Nephron progenitor cell (in vitro differentiated cells): Measurements from ENCODE around the gene MYO1A.

Experiments used
- DNase-seq: peaks from one replicate; pipeline ENCODE4 v3.0.0; 2021
- H3K27ac Mint-ChIP-seq: 2 replicates; pipeline ENCODE4 v1.8.0; 2021; ENCODE audit warnings: mild to moderate bottlenecking, moderate library complexity, mixed read lengths
- H3K27me3 Mint-ChIP-seq: 2 replicates; pipeline ENCODE4 v1.8.0; 2021; ENCODE audit warnings: mild to moderate bottlenecking, low read depth, mixed read lengths; ENCODE audit not compliant: poor library complexity
- H3K36me3 Mint-ChIP-seq: 2 replicates; pipeline ENCODE4 v1.8.0; 2021; ENCODE audit warnings: low read depth, mixed read lengths
- H3K4me1 Mint-ChIP-seq: 2 replicates; pipeline ENCODE4 v1.8.0; 2021; ENCODE audit warnings: mixed read lengths
- H3K4me3 Mint-ChIP-seq: 2 replicates; pipeline ENCODE4 v1.8.0; 2021; ENCODE audit warnings: mild to moderate bottlenecking, moderate library complexity, mixed read lengths
- H3K9me3 Mint-ChIP-seq: 2 replicates; pipeline ENCODE4 v1.8.0; 2021; ENCODE audit warnings: mild to moderate bottlenecking, moderate library complexity, mixed read lengths
- TF ChIP-seq, protein P1 (sequence below): fragments of 200-600 bp; sonication (generic); IDR thresholded peaks from 2 replicates; pipeline ENCODE4 v1.5.0; 2021; ENCODE audit warnings: antibody characterized with exemption

MYO1A gene

DNA sequence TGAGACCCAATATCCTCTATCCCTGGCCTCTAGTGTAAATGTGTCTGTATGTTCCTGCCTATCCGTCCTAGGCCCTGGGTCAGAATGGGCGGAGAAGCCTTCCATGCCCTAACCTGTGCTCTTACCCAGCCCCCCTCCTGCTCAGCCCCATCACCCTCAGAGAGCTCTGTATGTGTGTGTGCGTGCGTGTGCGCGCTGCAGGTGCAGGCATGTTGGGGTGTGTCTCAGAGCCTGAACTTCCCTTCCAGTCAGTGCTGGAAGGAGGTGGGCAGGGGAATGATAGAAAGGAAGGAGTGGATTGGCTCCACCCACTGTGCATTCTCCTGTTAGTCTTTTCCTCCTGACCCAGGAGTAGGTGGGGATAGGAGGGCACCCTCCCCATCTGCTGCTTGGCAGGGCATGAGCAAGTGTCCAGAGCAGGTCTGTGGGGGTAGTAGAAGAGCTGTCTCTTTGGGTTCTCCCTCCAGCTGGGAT lies 46.2 kb upstream of the MYO1A start:
- H3K27ac Mint-ChIP-seq = peak overlapping the region; percentile 83
- H3K4me3 Mint-ChIP-seq = no peak overlapping the region
- no peaks in the 10 kb centered on the region for H3K9me3 Mint-ChIP-seq
- no peaks in the 10 kb centered on the region for H3K27me3 Mint-ChIP-seq
- H3K36me3 Mint-ChIP-seq = peaks cover 60% of the 10 kb centered on the region
- no peak for DNase-seq
- TF ChIP-seq, protein P1, sequence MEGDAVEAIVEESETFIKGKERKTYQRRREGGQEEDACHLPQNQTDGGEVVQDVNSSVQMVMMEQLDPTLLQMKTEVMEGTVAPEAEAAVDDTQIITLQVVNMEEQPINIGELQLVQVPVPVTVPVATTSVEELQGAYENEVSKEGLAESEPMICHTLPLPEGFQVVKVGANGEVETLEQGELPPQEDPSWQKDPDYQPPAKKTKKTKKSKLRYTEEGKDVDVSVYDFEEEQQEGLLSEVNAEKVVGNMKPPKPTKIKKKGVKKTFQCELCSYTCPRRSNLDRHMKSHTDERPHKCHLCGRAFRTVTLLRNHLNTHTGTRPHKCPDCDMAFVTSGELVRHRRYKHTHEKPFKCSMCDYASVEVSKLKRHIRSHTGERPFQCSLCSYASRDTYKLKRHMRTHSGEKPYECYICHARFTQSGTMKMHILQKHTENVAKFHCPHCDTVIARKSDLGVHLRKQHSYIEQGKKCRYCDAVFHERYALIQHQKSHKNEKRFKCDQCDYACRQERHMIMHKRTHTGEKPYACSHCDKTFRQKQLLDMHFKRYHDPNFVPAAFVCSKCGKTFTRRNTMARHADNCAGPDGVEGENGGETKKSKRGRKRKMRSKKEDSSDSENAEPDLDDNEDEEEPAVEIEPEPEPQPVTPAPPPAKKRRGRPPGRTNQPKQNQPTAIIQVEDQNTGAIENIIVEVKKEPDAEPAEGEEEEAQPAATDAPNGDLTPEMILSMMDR = no peak
- peaks cover 51% of the 10 kb centered on the region for H3K4me1 Mint-ChIP-seq

- no peaks in the 10 kb centered on the region for H3K27me3 Mint-ChIP-seq
- TF ChIP-seq, protein P1 = no peak
- H3K4me1 Mint-ChIP-seq = peaks cover 58% of the 10 kb centered on the region
- peak overlapping the region; percentile 83 for H3K27ac Mint-ChIP-seq
- no peaks in the 10 kb centered on the region for H3K9me3 Mint-ChIP-seq
- H3K4me3 Mint-ChIP-seq = no peak overlapping the region
- H3K36me3 Mint-ChIP-seq = peaks cover 63% of the 10 kb centered on the region
- no peak for DNase-seq
Observed at GRCh38 chr12:57095440-57095839, 45.5 kb upstream of the MYO1A start.

- Mint-ChIP-seq H3K9me3 (no peaks in the 10 kb centered on the region), H3K4me1 (peaks cover 67% of the 10 kb centered on the region), H3K27ac (peak overlapping the region; percentile 83), H3K36me3 (peaks cover 54% of the 10 kb centered on the region), H3K4me3 (peak overlapping the region; percentile 38), H3K27me3 (no peaks in the 10 kb centered on the region)
- no peak for DNase-seq
- TF ChIP-seq, protein P1 = no peak
Observed at GRCh38 chr12:57094208-57095160, 44.6 kb upstream of the MYO1A start.

- TF ChIP-seq, protein P1 = peak; percentile 59
Observed at GRCh38 chr12:57093415-57094207, 43.7 kb upstream of the MYO1A start.

GRCh38 chr12:57092876-57093414 lies 43.0 kb upstream of the MYO1A start:
- H3K27ac Mint-ChIP-seq = peak overlapping the region; percentile 95
- peaks cover 72% of the 10 kb centered on the region for H3K4me1 Mint-ChIP-seq
- H3K27me3 Mint-ChIP-seq = no peaks in the 10 kb centered on the region
- H3K36me3 Mint-ChIP-seq = peaks cover 44% of the 10 kb centered on the region
- H3K9me3 Mint-ChIP-seq = no peaks in the 10 kb centered on the region
- TF ChIP-seq, protein P1 = no peak
- no peak for DNase-seq
- peak overlapping the region; percentile 72 for H3K4me3 Mint-ChIP-seq

More at GRCh38 chr12:57093415-57094207, 43.7 kb upstream of the MYO1A start:
- peak overlapping the region; percentile 72 for H3K4me3 Mint-ChIP-seq
- H3K4me1 Mint-ChIP-seq = peaks cover 67% of the 10 kb centered on the region
- no peaks in the 10 kb centered on the region for H3K27me3 Mint-ChIP-seq
- peaks cover 45% of the 10 kb centered on the region for H3K36me3 Mint-ChIP-seq
- H3K27ac Mint-ChIP-seq = peak overlapping the region; percentile 99
- peak; percentile 76 for DNase-seq
- no peaks in the 10 kb centered on the region for H3K9me3 Mint-ChIP-seq
